Measurements from ENCODE around the gene GABPB1. TPM values are rescaled to one million over a fixed set of nuclear protein-coding genes. Genes with fewer than 3 reads are reported as not detected.

Gene GABPB1
- total RNA-seq, 1 donor from 2014 or later: 40.8 TPM

- intact Hi-C loops (cut with micrococcal nuclease): no loop called here
Observed at GRCh38 chr15:50281427-50281826, 73.6 kb downstream of the GABPB1 start.

GRCh38 chr15:50280271-50280670 is 74.7 kb downstream of the GABPB1 start:
- intact Hi-C loops (cut with micrococcal nuclease): no loop called here

GRCh38 chr15:50278496-50278895 is 76.5 kb downstream of the GABPB1 start:
- intact Hi-C loops (cut with micrococcal nuclease): no loop called here

DNA sequence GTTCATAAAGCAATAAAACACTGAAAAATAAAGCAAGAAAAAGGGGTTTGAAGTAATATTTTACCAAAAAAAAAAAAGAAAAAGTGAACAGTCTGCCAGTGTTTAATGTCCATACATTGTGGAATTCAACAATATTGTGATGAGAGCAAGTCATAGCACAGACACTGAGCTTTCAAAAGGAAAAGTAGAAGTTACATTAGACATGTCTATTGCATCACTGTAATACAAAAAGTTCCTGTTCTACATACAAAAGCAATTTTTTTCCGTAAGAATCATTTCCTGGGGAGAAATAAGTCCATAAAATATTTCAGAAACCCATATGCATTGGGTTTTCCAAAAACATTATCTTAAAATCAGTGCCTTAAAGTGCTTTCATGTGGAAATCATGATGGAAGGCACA is 77.6 kb downstream of the GABPB1 start:
- intact Hi-C loops (cut with micrococcal nuclease): no loop called here

DNA sequence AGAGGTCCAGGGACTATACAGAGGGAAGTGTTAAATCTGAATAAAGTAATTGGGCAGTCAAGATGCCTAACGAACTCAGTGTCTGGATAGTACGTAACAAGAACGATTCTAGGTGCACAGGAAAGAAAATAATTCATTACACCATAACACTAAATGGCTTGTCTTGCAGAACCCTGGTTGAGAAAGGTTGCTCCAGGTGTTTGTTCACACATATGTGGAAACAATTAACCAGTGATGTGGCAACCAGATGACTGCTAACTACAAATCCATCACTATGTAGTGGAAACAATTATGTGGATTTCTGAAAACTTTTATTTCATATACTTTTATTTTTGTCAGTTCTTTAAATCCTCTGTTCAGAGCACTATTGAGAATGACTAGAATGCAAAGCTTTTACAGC is 79.1 kb downstream of the GABPB1 start:
- intact Hi-C loops (cut with micrococcal nuclease): no loop called here

DNA sequence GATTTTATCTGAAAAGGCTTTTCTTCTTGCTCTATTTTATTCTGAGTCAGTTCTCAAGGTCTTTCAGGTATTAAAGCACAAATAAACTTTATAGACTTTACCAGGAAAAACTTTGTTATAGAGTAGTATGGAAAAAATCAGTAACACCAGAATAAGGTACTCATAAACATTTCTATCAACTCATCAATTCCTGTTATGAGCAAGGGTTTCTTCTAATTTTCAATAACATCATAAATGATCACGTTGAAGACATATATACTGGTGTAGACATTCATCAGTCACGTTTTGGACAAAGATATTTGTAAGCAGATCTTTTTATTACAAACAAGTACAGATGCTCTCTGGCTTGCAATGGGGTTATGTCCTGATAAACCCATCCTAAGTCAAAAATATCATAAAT is 79.9 kb downstream of the GABPB1 start:
- intact Hi-C loops (cut with micrococcal nuclease): no loop called here

DNA sequence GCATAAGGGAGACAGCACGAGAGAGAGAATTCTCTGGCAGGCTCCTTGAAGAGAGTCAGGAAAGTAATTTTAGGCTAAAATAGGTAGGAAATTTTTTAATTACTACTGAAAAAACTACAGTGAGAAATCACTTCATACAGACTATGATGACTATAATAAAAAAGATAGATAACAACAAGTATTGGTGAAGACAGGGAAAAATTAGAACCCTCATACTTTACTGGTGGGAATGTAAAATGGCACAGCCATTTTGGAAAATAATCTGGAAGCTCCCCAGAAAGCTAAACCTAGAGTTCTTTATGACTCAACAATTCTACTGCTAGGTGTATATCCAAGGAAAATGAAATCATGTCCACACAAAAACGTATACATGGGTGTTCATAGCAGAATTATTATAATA is 87.4 kb downstream of the GABPB1 start:
- intact Hi-C loops (cut with micrococcal nuclease): loop anchor here (10.0 kb wide), 1 partner anchor 133 kb away; no protein-coding TSS in a partner anchor

- intact Hi-C loops (cut with micrococcal nuclease): loop anchor here (10.0 kb wide), 1 partner anchor 131 kb away; no protein-coding TSS in a partner anchor
Observed at GRCh38 chr15:50265620-50266019, 89.4 kb downstream of the GABPB1 start, which contains the start of gene HDC. TSS of gene HDC (minus strand) at chr15:50265726. CDS start at chr15:50265623, 103 bp downstream.

DNA sequence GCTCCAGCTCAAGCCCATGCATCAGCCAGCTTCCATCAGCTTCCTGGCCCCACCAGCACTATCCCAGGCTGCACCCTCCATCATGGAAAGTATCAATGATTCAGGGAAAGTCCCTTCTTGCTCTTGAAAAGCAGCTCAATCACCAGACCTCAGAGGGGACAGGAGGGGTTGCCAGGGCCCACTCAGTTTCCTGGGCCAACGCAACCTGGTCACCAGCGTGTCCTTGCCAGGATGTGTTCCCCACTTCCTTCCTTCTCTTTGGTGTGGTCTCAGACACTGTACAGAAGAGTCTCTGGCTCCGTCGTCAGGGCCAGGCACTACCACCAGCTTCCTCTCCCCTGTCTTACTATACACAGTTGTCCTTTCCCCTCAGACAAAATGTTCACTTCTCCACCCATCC is 92.5 kb downstream of the GABPB1 start:
- intact Hi-C loops (cut with micrococcal nuclease): loop anchor here (1.0 to 10.0 kb wide), 4 partner anchors 15 to 128 kb away; partner anchors contain the start of gene SLC27A2

GRCh38 chr15:50261981-50262380 is 93.0 kb downstream of the GABPB1 start:
- intact Hi-C loops (cut with micrococcal nuclease): loop anchor here (1.0 to 10.0 kb wide), 5 partner anchors 15 to 127 kb away; partner anchors contain the start of gene SLC27A2

- intact Hi-C loops (cut with micrococcal nuclease): loop anchor here (2.0 to 10.0 kb wide), 4 partner anchors 56 to 126 kb away; partner anchors contain the start of gene SLC27A2
Observed at GRCh38 chr15:50260969-50261496, 94.0 kb downstream of the GABPB1 start.

DNA sequence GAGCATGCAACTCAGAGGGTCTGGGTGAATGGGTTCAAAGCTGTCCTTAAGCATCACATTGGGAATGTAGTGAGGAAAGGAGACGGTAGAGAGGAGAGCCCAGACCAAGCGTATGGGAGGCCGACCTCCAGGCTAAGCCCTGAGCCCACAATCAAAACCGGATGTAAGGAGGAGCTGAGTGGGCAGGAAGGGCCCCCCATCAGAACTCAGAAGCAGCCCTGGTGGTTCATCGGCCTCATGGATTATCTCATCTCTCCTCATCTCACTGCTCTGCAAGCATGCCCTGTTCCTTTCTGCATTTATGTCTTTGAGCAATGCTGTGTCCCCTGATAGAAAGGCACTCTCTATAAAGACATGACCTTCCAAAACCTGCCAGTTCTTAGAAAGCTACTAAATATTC is 95.7 kb downstream of the GABPB1 start:
- intact Hi-C loops (cut with micrococcal nuclease): loop anchor here (10.0 kb wide), 1 partner anchor 634 kb away; the partner anchor contains the start of genes DTWD1 and FAM227B

DNA sequence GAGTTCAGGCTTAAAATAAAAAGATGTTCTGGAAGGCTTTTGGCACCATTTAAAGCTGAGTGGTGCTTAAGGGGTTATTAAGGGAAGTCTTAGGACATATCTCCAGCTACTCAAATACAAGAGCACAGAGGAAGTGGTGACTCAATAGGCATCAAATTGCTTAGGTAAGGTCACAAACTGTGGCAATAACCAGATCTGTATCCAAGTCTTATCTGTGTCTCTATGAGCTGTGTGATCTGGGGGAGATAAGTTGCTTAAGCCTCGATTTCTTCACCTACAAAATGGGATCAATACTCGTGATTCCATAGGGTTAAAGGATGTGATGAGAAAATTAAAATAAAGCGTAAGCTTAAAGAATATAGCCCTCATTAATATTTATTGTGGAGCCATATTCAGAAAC is 97.1 kb downstream of the GABPB1 start:
- intact Hi-C loops (cut with micrococcal nuclease): loop anchor here (10.0 kb wide), 1 partner anchor 633 kb away; the partner anchor contains the start of genes DTWD1 and FAM227B

- intact Hi-C loops (cut with micrococcal nuclease): loop anchor here (10.0 kb wide), 1 partner anchor 633 kb away; the partner anchor contains the start of genes DTWD1 and FAM227B
Observed at GRCh38 chr15:50257332-50257731, 97.7 kb downstream of the GABPB1 start.

- intact Hi-C loops (cut with micrococcal nuclease): loop anchor here (10.0 kb wide), 1 partner anchor 632 kb away; the partner anchor contains the start of genes DTWD1 and FAM227B
Observed at GRCh38 chr15:50256188-50257041, 98.6 kb downstream of the GABPB1 start.

- intact Hi-C loops (cut with micrococcal nuclease): loop anchor here (10.0 kb wide), 1 partner anchor 628 kb away; the partner anchor contains the start of genes DTWD1 and FAM227B
Observed at GRCh38 chr15:50252556-50252955, 102.4 kb downstream of the GABPB1 start.

GRCh38 chr15:50251638-50252182 is 103.3 kb downstream of the GABPB1 start:
- intact Hi-C loops (cut with micrococcal nuclease): loop anchor here (10.0 kb wide), 1 partner anchor 627 kb away; the partner anchor contains the start of genes DTWD1 and FAM227B

- intact Hi-C loops (cut with micrococcal nuclease): loop anchor here (10.0 kb wide), 1 partner anchor 626 kb away; the partner anchor contains the start of genes DTWD1 and FAM227B
Observed at GRCh38 chr15:50250760-50251394, 104.1 kb downstream of the GABPB1 start.

- intact Hi-C loops (cut with micrococcal nuclease): loop anchor here (5.0 to 10.0 kb wide), 5 partner anchors 67 to 625 kb away; partner anchors contain the start of genes DTWD1, FAM227B, SLC27A2 and USP8
Observed at GRCh38 chr15:50249704-50250103, 105.3 kb downstream of the GABPB1 start.

DNA sequence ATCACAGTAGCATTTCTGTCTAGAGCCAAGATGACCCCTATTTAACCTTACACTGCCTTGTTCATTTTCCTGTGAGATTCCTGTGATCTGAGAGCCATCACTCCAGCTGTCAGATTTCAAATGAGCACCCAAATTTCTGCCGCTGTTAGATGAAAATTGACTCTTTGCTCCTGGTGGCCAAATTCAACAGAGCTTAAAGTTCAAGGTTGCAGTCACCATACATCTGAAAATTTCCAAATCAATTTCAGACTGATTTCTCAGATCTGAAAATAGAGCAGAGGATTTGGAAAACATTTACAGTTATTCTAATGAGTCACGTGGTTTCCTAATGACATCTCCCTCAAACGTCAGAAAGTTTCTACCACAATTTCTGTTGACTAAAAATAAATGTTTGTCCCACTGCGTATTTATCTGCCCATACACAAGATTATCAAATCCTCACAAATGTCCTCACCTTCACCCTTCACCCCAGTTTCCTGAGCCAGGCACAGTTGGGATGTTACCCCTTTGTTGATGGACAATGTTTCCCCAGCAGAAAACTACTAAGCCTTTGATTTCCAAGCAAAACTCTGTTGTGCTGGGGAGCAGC is 105.9 kb downstream of the GABPB1 start:
- intact Hi-C loops (cut with micrococcal nuclease): loop anchor here (5.0 to 10.0 kb wide), 4 partner anchors 67 to 176 kb away; partner anchors contain the start of genes SLC27A2 and USP8
